Suprapubic skin (tissue), 4 donors: ENCODE results near the gene AIFM3. TPM values are rescaled to one million over a fixed set of nuclear protein-coding genes. Genes with fewer than 3 reads are reported as not detected.
A peak's percentile ranks its signal among the peaks of the same experiment; 100 is the strongest.
"Not testable (repeated sequence)": the region's sequence is repeated elsewhere in the genome, so short reads cannot be mapped to it uniquely, and the experiment has no call there.

Experiments
- DNase-seq, 2 donors: peaks; one replicate each; pipeline ENCODE4 v3.0.0-alpha.2; 2019; ENCODE audit warnings: low spot score in 2 of 2
- H3K27ac ChIP-seq: fragments of 200-600 bp; sonication (generic); one replicate; pipeline ENCODE4 v1.5.1; 2019
- H3K27me3 ChIP-seq: fragments of 200-600 bp; sonication (generic); one replicate; pipeline ENCODE4 v1.5.1; 2019
- H3K36me3 ChIP-seq: fragments of 200-600 bp; sonication (generic); one replicate; pipeline ENCODE4 v1.5.1; 2019
- H3K4me1 ChIP-seq: fragments of 200-600 bp; sonication (generic); one replicate; pipeline ENCODE4 v1.5.1; 2019
- H3K4me3 ChIP-seq: fragments of 200-600 bp; sonication (generic); one replicate; pipeline ENCODE4 v1.5.1; 2019; ENCODE audit warnings: mild to moderate bottlenecking
- H3K9me3 ChIP-seq: fragments of 200-600 bp; sonication (generic); one replicate; pipeline ENCODE4 v1.5.1; 2019
- EP300 ChIP-seq: sonication (generic); formaldehyde crosslinking; IDR thresholded peaks from one replicate; pipeline ENCODE4 v1.6.1; 2017; ENCODE audit warnings: antibody characterized with exemption
- POLR2A ChIP-seq, 2 donors: fragments of 450-650 bp; IDR thresholded peaks; one replicate each; pipeline ENCODE4 v1.6.1; 2017; ENCODE audit warnings: antibody characterized with exemption in 2 of 2, mild to moderate bottlenecking in 2 of 2, moderate library complexity in 2 of 2
- POLR2AphosphoS5 ChIP-seq, 3 donors: sonication (generic); formaldehyde crosslinking; IDR thresholded peaks; one replicate each; pipeline ENCODE4 v1.6.1; 2017; ENCODE audit warnings: antibody characterized with exemption in 3 of 3
- WGBS: methylation state at CpG from one replicate; pipeline ENCODE4 v1.1.5; 2018; 5-methylcytosine and 5-hydroxymethylcytosine counted together
- total RNA-seq, 4 donors: library from RNA; depleted of rRNA; stranded (reverse); fragments of >200 nt; gene quantifications; one replicate each; pipeline ENCODE4 v1.1.0, GENCODE V29; 2016
- TF ChIP-seq, protein P1 (sequence below), 2 donors: fragments of 200-600 bp in 1 of 2; fragments of 450-650 bp in 1 of 2; sonication (generic) in 1 of 2; IDR thresholded peaks; one replicate each; pipeline ENCODE4 v1.5.1; 2016 to 2019; ENCODE audit warnings: antibody characterized with exemption in 2 of 2, mild to moderate bottlenecking in 1 of 2, moderate library complexity in 1 of 2

The AIFM3 gene
- total RNA-seq, 4 donors from 2014 or later, result 0.72 TPM; not detected in 3

GRCh38 chr22:20999350-21000206 lies 32.5 kb downstream of the AIFM3 start:
- no peaks in the 10 kb centered on the region for H3K9me3 ChIP-seq
- 90% methylated on average over 15 of the region's 27 CpGs for WGBS
- no peaks in the 10 kb centered on the region for H3K27me3 ChIP-seq
- DNase-seq, result no peak
- peaks cover 52% of the 10 kb centered on the region for H3K36me3 ChIP-seq
- peaks cover 39% of the 10 kb centered on the region for H3K4me1 ChIP-seq
- H3K27ac ChIP-seq, result no peak overlapping the region
- TF ChIP-seq POLR2A (IDR thresholded peaks at IDR 0.05) (no peak), POLR2AphosphoS5 (IDR thresholded peaks at IDR 0.05) (no peak), EP300 (no peak)
- TF ChIP-seq, protein P1, sequence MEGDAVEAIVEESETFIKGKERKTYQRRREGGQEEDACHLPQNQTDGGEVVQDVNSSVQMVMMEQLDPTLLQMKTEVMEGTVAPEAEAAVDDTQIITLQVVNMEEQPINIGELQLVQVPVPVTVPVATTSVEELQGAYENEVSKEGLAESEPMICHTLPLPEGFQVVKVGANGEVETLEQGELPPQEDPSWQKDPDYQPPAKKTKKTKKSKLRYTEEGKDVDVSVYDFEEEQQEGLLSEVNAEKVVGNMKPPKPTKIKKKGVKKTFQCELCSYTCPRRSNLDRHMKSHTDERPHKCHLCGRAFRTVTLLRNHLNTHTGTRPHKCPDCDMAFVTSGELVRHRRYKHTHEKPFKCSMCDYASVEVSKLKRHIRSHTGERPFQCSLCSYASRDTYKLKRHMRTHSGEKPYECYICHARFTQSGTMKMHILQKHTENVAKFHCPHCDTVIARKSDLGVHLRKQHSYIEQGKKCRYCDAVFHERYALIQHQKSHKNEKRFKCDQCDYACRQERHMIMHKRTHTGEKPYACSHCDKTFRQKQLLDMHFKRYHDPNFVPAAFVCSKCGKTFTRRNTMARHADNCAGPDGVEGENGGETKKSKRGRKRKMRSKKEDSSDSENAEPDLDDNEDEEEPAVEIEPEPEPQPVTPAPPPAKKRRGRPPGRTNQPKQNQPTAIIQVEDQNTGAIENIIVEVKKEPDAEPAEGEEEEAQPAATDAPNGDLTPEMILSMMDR (IDR thresholded peaks at IDR 0.05), result no peak
- H3K4me3 ChIP-seq, result peak overlapping the region; percentile 58

GRCh38 chr22:21000207-21000986 lies 33.3 kb downstream of the AIFM3 start:
- TF ChIP-seq, protein P1 (IDR thresholded peaks at IDR 0.05), result no peak
- TF ChIP-seq EP300 (no peak), POLR2A (IDR thresholded peaks at IDR 0.05) (no peak), POLR2AphosphoS5 (IDR thresholded peaks at IDR 0.05) (no peak)
- WGBS, result 64% methylated on average over 9 of the region's 22 CpGs

GRCh38 chr22:21000987-21001600 lies 34.0 kb downstream of the AIFM3 start:
- DNase-seq, result no peak
- no peak for TF ChIP-seq EP300
- Histone ChIP-seq H3K9me3 (no peaks in the 10 kb centered on the region), H3K4me1 (peaks cover 39% of the 10 kb centered on the region), H3K4me3 (peak overlapping the region; percentile 58), H3K27me3 (no peaks in the 10 kb centered on the region), H3K36me3 (peaks cover 37% of the 10 kb centered on the region), H3K27ac (peak overlapping the region; percentile 98)
- WGBS, result 0% methylated on average over 3 of the region's 26 CpGs

More at GRCh38 chr22:21000207-21000986, 33.3 kb downstream of the AIFM3 start:
- Histone ChIP-seq H3K27me3 (no peaks in the 10 kb centered on the region), H3K4me1 (peaks cover 39% of the 10 kb centered on the region), H3K9me3 (no peaks in the 10 kb centered on the region), H3K27ac (peak overlapping the region; percentile 98), H3K4me3 (peak overlapping the region; percentile 58), H3K36me3 (peaks cover 44% of the 10 kb centered on the region)
- DNase-seq, result no peak

- under 1% methylated on average over 36 of the region's 83 CpGs for WGBS
- DNase-seq, result peak; percentile 97 to 98
- peak within 1 kb of the TSS; percentile 58 for H3K4me3 ChIP-seq
- peaks cover 39% of the 10 kb centered on the region for H3K4me1 ChIP-seq
- peaks cover 31% of the 10 kb centered on the region for H3K36me3 ChIP-seq
- TF ChIP-seq EP300, result no peak
- peak; percentile 15 to 81 (median 18) for TF ChIP-seq POLR2AphosphoS5 (IDR thresholded peaks at IDR 0.05)
- peak; percentile 75 to 77 for TF ChIP-seq POLR2A (IDR thresholded peaks at IDR 0.05)
- TF ChIP-seq, protein P1 (IDR thresholded peaks at IDR 0.05), result no peak
- peak within 1 kb of the TSS; percentile 98 for H3K27ac ChIP-seq
- H3K27me3 ChIP-seq, result no peaks in the 10 kb centered on the region
- H3K9me3 ChIP-seq, result no peaks in the 10 kb centered on the region
Observed at GRCh38 chr22:21001601-21002325, 34.7 kb downstream of the AIFM3 start, which contains the start of gene THAP7. Gene THAP7, minus strand, starts transcription at chr22:21002118. Its CDS starts 207 bp downstream, at chr22:21001911.

DNA sequence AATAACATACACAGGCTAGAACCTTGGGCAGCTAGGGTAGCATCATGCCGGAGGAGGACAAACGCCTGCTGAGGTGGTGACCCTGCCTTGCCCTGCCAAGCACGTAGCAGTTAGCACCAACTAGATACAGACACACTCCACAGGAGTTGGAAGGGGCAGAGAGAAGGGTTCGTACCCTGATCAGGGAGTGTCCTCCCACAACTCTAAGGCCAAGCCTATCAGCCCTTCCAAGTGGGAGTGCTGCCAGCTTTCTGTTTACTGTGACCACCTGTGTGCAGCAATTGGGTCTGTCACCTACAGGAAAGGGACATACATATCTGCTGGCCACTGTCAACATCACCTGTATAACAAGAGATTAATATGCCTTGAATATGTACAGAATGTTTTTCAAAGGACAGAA lies 36.7 kb downstream of the AIFM3 start:
- peaks cover 39% of the 10 kb centered on the region for H3K4me1 ChIP-seq
- WGBS, result 79% methylated on average over 4 of the region's 4 CpGs

DNA sequence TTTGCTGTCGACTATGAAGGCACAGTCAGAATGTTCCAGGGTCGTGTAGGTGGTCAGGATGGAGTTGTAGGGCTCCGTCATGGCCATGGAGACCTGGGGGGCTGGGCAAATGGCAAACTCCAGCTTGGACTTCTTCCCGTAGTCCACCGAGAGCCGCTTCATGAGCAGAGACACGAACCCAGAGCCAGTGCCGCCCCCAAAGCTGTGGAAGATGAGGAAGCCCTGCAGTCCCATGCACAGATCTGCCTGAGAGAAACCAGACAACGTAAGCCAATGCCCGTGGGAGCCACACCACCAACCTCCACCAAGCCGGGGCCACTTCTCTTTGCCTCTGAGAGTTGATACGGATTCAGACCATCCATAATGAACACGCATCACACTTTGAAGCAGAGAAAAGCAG lies 42.2 kb downstream of the AIFM3 start:
- DNase-seq, H3K27ac ChIP-seq, H3K27me3 ChIP-seq, H3K9me3 ChIP-seq, H3K4me1 ChIP-seq, H3K4me3 ChIP-seq, H3K36me3 ChIP-seq: not testable (repeated sequence)
- WGBS, result 83% methylated on average over 9 of the region's 13 CpGs

More for the DNA sequence above, 36.7 kb downstream of the AIFM3 start:
- DNase-seq, result no peak
- TF ChIP-seq, protein P1 (IDR thresholded peaks at IDR 0.05), result no peak
- TF ChIP-seq POLR2A (IDR thresholded peaks at IDR 0.05) (no peak), POLR2AphosphoS5 (IDR thresholded peaks at IDR 0.05) (no peak)
- Histone ChIP-seq H3K9me3 (no peaks in the 10 kb centered on the region), H3K27ac (no peak overlapping the region), H3K27me3 (no peaks in the 10 kb centered on the region), H3K36me3 (peaks cover 13% of the 10 kb centered on the region), H3K4me3 (no peak overlapping the region)
